Endothelial cell of umbilical vein (primary cell): ENCODE data around the gene GRAMD2B. TPM values are rescaled to one million over a fixed set of nuclear protein-coding genes. Genes with fewer than 3 reads are reported as not detected.

ENCODE experiments used
- BruUV-seq: library from RNA; stranded (reverse); fragments of 400-500 nt; replicated peaks from 2 replicates; lab custom pipeline; 2021; lab: Mats Ljungman, UMichigan
- CTCF ChIA-PET: fragments of 300-600, 350-600 bp; sonication (Branson Sonifier 250); formaldehyde crosslinking; loops from one replicate; lab custom pipeline; 2021; ENCODE audit warnings: antibody characterized with exemption, inconsistent platforms; lab: Charles Lee
- POLR2A ChIA-PET: fragments of 300-600, 350-600 bp; sonication (Branson Sonifier 250); formaldehyde crosslinking; loops from one replicate; lab custom pipeline; 2021; ENCODE audit warnings: antibody characterized with exemption, inconsistent platforms; lab: Charles Lee
- DNase-seq: peaks from one replicate; pipeline ENCODE4 v3.0.0-alpha.2; 2011; ENCODE audit warnings: low read depth, low spot score
- FAIRE-seq: peaks from 2 replicates; lab custom pipeline; 2011; peaks lifted over from hg19 to GRCh38; lab: Jason Lieb, UNC
- H2AFZ ChIP-seq: 2 replicates; pipeline ENCODE4 v1.6.0; 2012; ENCODE audit warnings: low read depth, low read length, control low read depth, inconsistent platforms
- H3K27ac ChIP-seq: 2 replicates; pipeline ENCODE4 v1.5.1; 2011; ENCODE audit warnings: low read depth, mild to moderate bottlenecking, control low read depth, low read length, moderate library complexity; ENCODE audit not compliant: insufficient read depth
- H3K27me3 ChIP-seq, 2 experiments: 2 replicates each; pipeline versions ENCODE4 v1.6.0 to v1.6.1; 2011; ENCODE audit warnings: low read length in 2 of 2, mixed read lengths in 1 of 2; ENCODE audit not compliant: control insufficient read depth in 2 of 2, insufficient read depth in 2 of 2
- H3K36me3 ChIP-seq, 2 experiments: 2 replicates in 1 of 2; 3 replicates in 1 of 2; pipeline ENCODE4 v1.5.1; 2011; ENCODE audit warnings: low read length in 2 of 2, mild to moderate bottlenecking in 1 of 2, moderate library complexity in 1 of 2; ENCODE audit not compliant: control insufficient read depth in 2 of 2, insufficient read depth in 2 of 2; ENCODE audit errors: extremely low read depth in 1 of 2
- H3K4me1 ChIP-seq: 3 replicates; pipeline ENCODE4 v1.5.1; 2011; ENCODE audit warnings: mild to moderate bottlenecking, low read length; ENCODE audit not compliant: control insufficient read depth, insufficient read depth; ENCODE audit errors: extremely low read depth
- H3K4me2 ChIP-seq: 2 replicates; pipeline ENCODE4 v1.6.1; 2011; ENCODE audit warnings: low read length, control low read depth, mixed read lengths; ENCODE audit not compliant: insufficient read depth
- H3K4me3 ChIP-seq, 3 experiments: fragments of 200-600 bp in 1 of 3; sonication (generic), shearing (Covaris generic) in 1 of 3; replicated peaks in 1 of 3; 2 replicates each; pipeline ENCODE4 v1.5.1; 2011 to 2016; ENCODE audit warnings: control low read depth in 3 of 3, low read length in 3 of 3, mild to moderate bottlenecking in 2 of 3, inconsistent platforms in 1 of 3, low read depth in 1 of 3, moderate library complexity in 1 of 3; ENCODE audit not compliant: insufficient read depth in 1 of 3
- H3K79me2 ChIP-seq: 2 replicates; pipeline ENCODE4 v1.6.0; 2012; ENCODE audit warnings: low read length, inconsistent platforms; ENCODE audit not compliant: control insufficient read depth, insufficient read depth
- H3K9ac ChIP-seq: replicated peaks from 2 replicates; pipeline ENCODE3; 2011; ENCODE audit warnings: low read length, control low read depth; ENCODE audit not compliant: insufficient read depth; ENCODE audit errors: extremely low read depth
- H3K9me1 ChIP-seq: replicated peaks from 3 replicates; pipeline ENCODE4 v1.6.0; 2011; ENCODE audit warnings: mild to moderate bottlenecking, low read length; ENCODE audit not compliant: control insufficient read depth, insufficient read depth; ENCODE audit errors: extremely low read depth
- H3K9me3 ChIP-seq: replicated peaks from 2 replicates; pipeline ENCODE4 v1.5.1; 2012; ENCODE audit warnings: low read length, inconsistent platforms; ENCODE audit not compliant: control insufficient read depth, insufficient read depth
- H4K20me1 ChIP-seq: replicated peaks from 2 replicates; pipeline ENCODE3; 2011; ENCODE audit warnings: mild to moderate bottlenecking, low read length; ENCODE audit not compliant: control insufficient read depth, insufficient read depth; ENCODE audit errors: extremely low read depth
- EZH2 ChIP-seq: IDR thresholded peaks from 2 replicates; pipeline ENCODE4 v1.6.1; 2012; ENCODE audit warnings: borderline replicate concordance, low read depth, mild to moderate bottlenecking, moderate library complexity, low read length, inconsistent platforms; ENCODE audit not compliant: severe bottlenecking
- JUN ChIP-seq: IDR thresholded peaks from 2 replicates; pipeline ENCODE4 v1.6.1; 2011; ENCODE audit warnings: borderline replicate concordance, low read depth; ENCODE audit not compliant: insufficient read length, insufficient read depth
- MYC ChIP-seq: IDR thresholded peaks from one replicate; pipeline ENCODE4 v1.6.1; 2011; ENCODE audit warnings: mild to moderate bottlenecking, low read depth, low read length
- dilution Hi-C: fragments of 300-500 bp; cut with MboI; formaldehyde crosslinking; loops from one replicate; pipeline ENCODE4 v1.15.0; 2019; ENCODE audit warnings: low sequenced_read_pairs; ENCODE audit not compliant: extremely low pct_ligation_motif_present
- intact Hi-C: fragments of 100-400 bp; cut with micrococcal nuclease; formaldehyde crosslinking; loops from one replicate; pipeline ENCODE4 v1.10.0; 2022
- polyA plus RNA-seq, 4 experiments: library from polyadenylated mRNA; depleted of rRNA in 3 of 4; stranded (reverse) in 3 of 4; unstranded in 1 of 4; fragments of >200 nt; gene quantifications; 2 replicates each; pipeline versions ENCODE4 v1.2.1 to v1.2.3, GENCODE V29; 2011 to 2012; ENCODE audit warnings: missing spikeins in 1 of 4
- total RNA-seq: library from RNA; stranded (reverse); gene quantifications from 2 replicates; pipeline ENCODE4 v1.2.3, GENCODE V29; 2021
- TF ChIP-seq, protein P1 (sequence below), 2 donors: IDR thresholded peaks; 1 replicate in 1 of 2; 2 replicates in 1 of 2; pipeline ENCODE4 v1.5.1; 2011; ENCODE audit warnings: low read length in 2 of 2, mild to moderate bottlenecking in 2 of 2, moderate library complexity in 2 of 2, control low read depth in 1 of 2, inconsistent platforms in 1 of 2, low read depth in 1 of 2; ENCODE audit not compliant: insufficient read depth in 1 of 2; ENCODE audit errors: extremely low read depth in 1 of 2

GRAMD2B gene
- total and polyA plus RNA-seq, 2 donors (not counting 3 experiments of a cell fraction or from before 2014, with no cell fraction given) = 2.0 to 5.5 TPM

DNA sequence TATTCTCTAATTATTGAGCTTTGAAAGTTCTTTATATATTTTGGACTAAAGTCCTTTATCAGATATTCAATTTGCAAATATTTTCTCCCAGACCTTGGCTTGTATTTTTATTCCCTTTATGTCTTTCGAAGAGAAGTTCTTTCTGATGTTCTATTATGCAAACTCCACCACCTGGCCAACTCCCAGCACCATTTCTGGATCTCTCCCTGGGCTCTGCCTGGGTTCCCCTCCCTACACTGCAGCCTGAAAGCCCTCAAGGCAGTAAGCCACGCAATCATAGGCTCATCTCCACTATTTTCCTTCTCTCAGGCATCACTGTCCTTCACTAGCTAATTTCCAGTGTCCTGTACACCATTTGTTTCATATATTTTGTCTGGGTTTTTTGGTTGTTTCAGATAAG lies 76.1 kb downstream of the GRAMD2B start:
- Histone ChIP-seq H3K79me2 (no peaks in the 10 kb centered on the region), H3K9me1 (no peaks in the 10 kb centered on the region), H3K9ac (no peak overlapping the region), H2AFZ (no peak overlapping the region), H3K4me3 (no peak overlapping the region), H3K4me1 (peaks cover 4% of the 10 kb centered on the region), H3K36me3 (no peaks in the 10 kb centered on the region), H4K20me1 (no peaks in the 10 kb centered on the region), H3K27me3 (peaks cover 15 to 22% of the 10 kb centered on the region in 2 experiments), H3K9me3 (no peaks in the 10 kb centered on the region), H3K27ac (no peak overlapping the region), H3K4me2 (no peak overlapping the region)
- no peak for DNase-seq
- FAIRE-seq = no peak
- dilution Hi-C loops (no loop called here), intact Hi-C loops (no loop called here)
- TF ChIP-seq EZH2 = no peak
- TF ChIP-seq MYC = no peak
- no peak for TF ChIP-seq JUN
- CTCF ChIA-PET = interaction anchor here (0.6 to 3.4 kb wide), 13 partner anchors 9 to 160 kb away, joined by 3 to 24 read pairs (median 9); partner anchors contain the start of gene GRAMD2B
- no TSS peak for BruUV-seq
- POLR2A ChIA-PET = no interaction called here

DNA sequence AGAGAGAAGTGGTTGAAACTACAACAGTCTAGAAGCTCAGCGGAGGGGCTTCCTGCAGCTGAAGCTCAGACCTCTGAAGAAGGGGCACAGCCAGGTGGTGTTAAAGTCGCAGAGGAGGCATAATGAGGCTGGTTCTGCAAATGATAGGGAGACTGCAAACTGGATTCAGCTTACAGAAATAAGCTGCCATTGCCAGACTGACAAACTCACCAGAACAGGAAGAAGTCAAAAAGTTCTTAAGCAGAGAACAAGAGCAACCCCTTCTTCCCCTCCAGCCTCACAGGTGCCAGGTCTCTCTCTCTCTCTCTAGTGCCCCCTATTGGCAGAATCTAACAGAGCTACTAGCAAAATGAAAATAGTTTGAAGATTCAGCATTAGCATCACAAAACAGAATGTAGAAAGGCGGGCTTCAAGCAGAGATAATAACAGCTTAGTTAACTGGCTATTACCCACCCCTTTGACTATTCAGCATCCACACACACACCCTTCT lies 76.7 kb downstream of the GRAMD2B start:
- POLR2A ChIA-PET = no interaction called here
- no peak overlapping the region for H3K27ac ChIP-seq
- TF ChIP-seq, protein P1, sequence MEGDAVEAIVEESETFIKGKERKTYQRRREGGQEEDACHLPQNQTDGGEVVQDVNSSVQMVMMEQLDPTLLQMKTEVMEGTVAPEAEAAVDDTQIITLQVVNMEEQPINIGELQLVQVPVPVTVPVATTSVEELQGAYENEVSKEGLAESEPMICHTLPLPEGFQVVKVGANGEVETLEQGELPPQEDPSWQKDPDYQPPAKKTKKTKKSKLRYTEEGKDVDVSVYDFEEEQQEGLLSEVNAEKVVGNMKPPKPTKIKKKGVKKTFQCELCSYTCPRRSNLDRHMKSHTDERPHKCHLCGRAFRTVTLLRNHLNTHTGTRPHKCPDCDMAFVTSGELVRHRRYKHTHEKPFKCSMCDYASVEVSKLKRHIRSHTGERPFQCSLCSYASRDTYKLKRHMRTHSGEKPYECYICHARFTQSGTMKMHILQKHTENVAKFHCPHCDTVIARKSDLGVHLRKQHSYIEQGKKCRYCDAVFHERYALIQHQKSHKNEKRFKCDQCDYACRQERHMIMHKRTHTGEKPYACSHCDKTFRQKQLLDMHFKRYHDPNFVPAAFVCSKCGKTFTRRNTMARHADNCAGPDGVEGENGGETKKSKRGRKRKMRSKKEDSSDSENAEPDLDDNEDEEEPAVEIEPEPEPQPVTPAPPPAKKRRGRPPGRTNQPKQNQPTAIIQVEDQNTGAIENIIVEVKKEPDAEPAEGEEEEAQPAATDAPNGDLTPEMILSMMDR (IDR thresholded peaks at IDR 0.05; ENCODE audit: extremely low read depth in 1 of 2, insufficient read depth in 1 of 2, low read depth in 1 of 2, low read length in 2 of 2) = peak; percentile 41 to 57
- TF ChIP-seq MYC = no peak

More for the DNA sequence above, 76.7 kb downstream of the GRAMD2B start:
- intact Hi-C loops (loop anchor here (2.0 kb wide), 1 partner anchor 145 kb away; no protein-coding TSS in a partner anchor), dilution Hi-C loops (no loop called here)
- H2AFZ ChIP-seq = no peak overlapping the region
- peaks cover 15 to 22% of the 10 kb centered on the region in 2 experiments for H3K27me3 ChIP-seq
- H4K20me1 ChIP-seq = no peaks in the 10 kb centered on the region
- peak; percentile 48 for FAIRE-seq
- H3K4me1 ChIP-seq = peaks cover 4% of the 10 kb centered on the region
- H3K9me3 ChIP-seq = no peaks in the 10 kb centered on the region
- no peaks in the 10 kb centered on the region for H3K79me2 ChIP-seq
- DNase-seq = peak; percentile 32
- H3K9me1 ChIP-seq = no peaks in the 10 kb centered on the region
- H3K4me3 ChIP-seq = no peak overlapping the region
- no peak overlapping the region for H3K4me2 ChIP-seq
- CTCF ChIA-PET = interaction anchor here (0.6 to 3.4 kb wide), 22 partner anchors 9 to 161 kb away, joined by 3 to 24 read pairs (median 6); partner anchors contain the start of gene GRAMD2B
- H3K9ac ChIP-seq = no peak overlapping the region
- no TSS peak for BruUV-seq
- no peaks in the 10 kb centered on the region for H3K36me3 ChIP-seq
